NCI-H524 (cell line): ENCODE measurements around the gene CHST11.

Experiments used
- DNase-seq, 2 experiments: peaks; one replicate each; lab custom pipeline; 2025; lab: John Stamatoyannopoulos, UW

CHST11 gene

DNA sequence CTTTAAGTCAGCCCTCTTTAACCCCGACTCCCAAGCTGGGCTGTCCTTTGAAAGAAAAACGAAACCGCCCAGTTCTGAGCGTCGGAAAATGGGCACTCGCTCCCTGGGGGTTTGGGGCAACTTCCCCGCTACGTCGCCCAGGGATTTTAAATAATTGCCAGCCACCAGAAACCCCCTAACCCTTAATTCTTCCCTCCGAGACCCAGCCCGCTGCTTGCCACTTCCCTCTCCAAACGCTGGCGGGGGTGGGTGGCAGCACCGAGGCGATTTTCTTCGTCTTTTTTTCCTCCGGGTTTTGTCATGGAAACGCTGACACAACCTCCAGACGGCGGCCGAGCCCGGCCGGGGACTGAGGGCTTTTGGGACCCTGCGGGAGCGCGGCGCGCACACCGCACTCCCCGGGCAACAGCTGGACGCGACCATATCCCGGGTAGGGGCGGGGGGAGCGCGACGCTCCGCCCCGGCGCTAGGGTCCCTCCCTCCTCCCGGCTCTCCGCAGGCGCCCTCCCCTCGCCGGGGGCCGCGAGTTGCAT lies at the start of gene CHST11:
CHST11 (plus strand) TSS at position 532 of the 533 bp plus-strand sequence.
- peak; percentile 74 to 85 for DNase-seq

DNA sequence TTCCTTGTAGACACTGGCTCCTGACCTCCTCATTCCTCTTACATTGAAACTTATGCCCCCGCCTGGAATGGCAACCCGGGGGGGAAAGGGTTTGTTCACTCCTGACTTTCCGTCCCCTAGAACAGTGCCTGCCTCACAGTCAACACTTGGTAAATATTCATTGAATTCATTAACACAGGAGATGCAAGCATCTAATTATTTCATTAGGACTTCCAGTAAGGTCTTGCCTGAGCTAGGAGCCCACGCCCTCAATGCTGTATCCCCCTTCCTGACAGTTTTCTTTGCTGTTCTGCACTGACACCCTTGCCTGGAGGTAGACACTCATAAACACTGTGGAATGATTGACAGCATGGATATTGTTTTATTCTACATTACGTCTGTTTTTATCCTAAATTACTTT lies 49.3 kb upstream of the CHST11 start:
- no peak for DNase-seq

- no peak for DNase-seq
Observed at GRCh38 chr12:104407922-104408321, 48.8 kb upstream of the CHST11 start.

GRCh38 chr12:104410326-104410725 lies 46.4 kb upstream of the CHST11 start:
- DNase-seq: no peak

GRCh38 chr12:104410786-104411185 lies 46.0 kb upstream of the CHST11 start:
- no peak for DNase-seq

- no peak for DNase-seq
Observed at GRCh38 chr12:104411826-104412641, 44.7 kb upstream of the CHST11 start.

GRCh38 chr12:104412681-104413080 lies 44.1 kb upstream of the CHST11 start:
- no peak for DNase-seq

DNA sequence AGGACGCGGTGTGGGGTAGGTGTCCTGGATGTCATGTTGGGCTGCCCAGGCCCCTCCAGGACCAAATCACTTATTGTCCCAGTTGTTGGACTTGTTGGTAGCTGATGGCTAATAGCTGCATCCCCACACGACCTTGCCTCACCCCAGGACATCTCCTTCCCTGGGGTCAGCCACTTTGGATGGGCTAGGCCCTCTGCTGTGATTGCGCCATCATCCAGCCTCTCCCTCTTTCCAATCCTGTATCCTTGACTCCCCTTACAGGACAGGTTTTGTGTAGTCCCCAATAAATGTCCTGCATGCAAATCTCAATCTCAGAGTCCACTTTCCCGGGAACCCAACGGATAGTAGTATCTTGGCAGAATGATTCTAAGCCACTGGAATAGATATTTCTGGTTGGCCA lies 43.4 kb upstream of the CHST11 start:
- no peak for DNase-seq

GRCh38 chr12:104414581-104415341 lies 42.0 kb upstream of the CHST11 start:
- peak; percentile 49 to 51 for DNase-seq

DNA sequence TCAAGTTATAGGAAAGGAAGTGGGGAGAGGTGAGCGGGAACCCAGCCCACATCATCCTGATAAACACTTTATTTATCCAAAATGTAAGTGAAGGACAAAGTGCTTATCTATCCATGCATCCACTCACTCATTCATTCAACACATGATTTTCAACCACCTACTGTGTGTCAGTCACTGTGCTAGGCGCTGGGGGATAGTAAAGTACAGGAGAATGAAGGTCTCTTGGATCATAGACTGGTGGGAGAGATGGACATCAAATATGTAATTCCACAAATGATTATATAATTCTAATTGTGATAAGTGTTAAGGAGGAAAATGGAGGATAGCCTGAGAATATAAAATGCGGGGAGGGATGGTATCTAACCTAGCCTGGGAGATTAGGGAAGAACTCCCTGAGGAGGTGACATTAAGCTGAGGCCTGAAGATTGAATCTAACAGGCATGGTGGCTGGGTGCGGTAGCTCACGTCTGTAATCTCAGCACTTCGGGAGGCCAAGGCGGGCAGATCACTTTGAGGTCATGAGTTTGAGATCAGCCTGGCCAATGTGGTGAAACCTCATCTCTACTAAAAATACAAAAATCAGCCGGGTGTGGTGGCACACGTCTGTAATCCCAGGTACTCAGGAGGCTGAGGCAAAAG lies 41.3 kb upstream of the CHST11 start:
- no peak for DNase-seq

DNA sequence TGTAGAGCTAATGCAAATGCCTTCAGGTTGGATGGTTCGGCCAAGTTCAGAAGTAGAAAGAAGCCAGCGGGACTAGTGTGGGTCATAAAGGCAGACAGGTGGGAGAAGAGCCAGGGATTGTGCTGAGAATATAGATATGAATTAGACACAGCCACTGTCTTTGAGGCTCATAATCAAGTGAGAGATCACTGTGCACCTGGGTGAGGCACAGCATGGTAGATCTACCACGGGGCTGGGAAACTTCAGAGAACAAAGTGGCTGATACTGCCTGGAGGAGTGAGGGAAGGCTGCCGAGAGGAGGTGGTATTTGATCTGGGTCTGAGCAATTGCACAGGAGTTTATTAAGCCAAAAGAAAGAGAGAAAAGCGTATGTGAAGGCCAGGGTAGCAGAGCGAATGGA lies 40.6 kb upstream of the CHST11 start:
- no peak for DNase-seq

- DNase-seq: no peak
Observed at GRCh38 chr12:104416585-104416984, 40.2 kb upstream of the CHST11 start.

DNA sequence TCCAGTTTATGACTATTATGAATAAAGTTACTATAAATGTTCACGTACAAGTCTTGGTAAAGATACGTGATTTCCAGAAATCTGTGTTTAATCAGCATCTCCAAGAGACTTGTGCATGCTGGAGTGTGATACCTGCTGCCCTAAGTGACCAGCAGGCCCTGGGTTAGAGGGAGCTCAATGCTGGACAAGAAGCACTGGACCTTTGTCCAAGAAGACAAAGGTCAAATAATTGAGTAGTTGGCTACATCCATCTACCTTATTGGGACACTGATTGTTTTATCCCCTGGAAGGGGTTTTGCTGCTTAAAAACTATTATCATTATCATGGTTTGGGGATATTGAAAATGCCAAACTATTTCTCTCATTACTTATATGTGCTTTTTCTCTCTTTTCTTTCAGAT lies 37.0 kb upstream of the CHST11 start:
- no peak for DNase-seq

DNA sequence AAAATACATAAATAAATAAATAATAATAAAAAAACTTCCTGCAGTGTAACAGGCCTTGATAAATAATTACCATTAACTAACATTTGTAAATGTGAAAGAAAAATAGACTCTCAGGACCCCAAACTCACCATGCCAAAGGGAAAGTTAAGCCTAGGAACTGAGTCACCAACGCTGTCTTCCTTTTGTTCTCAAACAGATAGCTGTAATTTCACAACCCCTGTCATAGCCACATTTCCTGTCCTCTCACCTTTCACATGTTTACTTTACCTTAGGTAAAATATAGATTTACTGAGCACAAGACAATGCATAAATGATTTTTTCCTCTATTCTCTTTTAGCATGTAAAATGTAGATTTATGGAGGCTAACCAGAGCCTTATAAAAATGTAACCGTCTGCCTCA lies 35.9 kb upstream of the CHST11 start:
- DNase-seq: no peak

DNA sequence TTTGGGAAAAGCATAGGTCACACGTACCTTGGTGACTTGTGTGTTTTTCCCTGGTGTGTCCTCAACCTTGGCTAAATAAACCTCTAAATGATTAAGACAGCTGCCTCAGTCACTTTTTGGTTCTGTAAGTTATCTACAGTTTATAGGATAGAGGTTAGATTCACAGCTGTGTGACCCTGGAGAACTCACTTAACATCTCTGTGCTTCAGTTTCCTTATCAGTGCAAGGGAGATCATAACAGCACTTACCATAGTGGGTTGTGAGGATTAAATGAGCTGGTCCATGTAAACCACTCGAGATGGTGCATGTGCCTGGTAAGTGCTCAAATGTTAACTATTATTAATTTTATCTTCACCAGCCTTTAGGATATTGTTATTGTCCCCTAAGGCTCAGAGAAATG lies 35.4 kb upstream of the CHST11 start:
- DNase-seq: no peak

- DNase-seq: no peak
Observed at GRCh38 chr12:104422441-104422840, 34.3 kb upstream of the CHST11 start.

DNA sequence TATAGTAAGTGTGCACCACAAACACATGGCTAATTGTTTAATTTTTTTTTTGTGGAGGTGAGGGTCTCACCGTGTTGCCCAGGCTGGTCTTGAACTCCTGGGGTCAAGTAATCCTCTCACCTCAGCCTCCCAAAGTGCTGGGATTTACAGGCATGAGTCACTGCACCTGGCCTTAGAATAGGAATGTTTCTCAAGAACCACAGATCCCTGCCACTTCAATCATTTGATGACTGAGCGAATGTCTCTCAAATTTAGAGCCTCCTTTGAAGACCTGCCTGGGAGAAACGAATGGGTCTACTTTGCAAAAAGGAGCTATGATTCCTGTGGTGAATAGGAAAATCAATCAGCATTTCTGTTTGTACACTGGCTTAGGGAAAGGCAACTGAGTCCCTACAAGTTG lies 33.5 kb upstream of the CHST11 start:
- DNase-seq: no peak

DNA sequence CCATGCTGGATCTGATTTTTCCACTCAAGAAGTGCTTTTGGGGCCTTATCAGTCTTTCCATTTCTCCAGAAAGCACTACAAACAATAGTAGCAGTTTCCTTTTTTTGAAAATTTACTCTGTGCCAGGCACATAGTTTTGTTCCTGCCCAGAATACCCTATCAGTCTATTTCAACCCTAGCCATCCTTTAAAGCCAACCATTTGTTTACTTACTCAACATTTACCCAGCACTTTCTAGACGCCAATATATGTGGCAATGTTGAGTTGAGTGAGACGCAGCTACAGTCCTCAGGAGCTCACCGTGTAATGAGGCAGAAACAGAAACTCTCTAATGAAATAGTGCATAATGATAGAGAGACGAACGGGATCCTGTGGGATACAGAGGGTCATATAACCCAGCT lies 32.9 kb upstream of the CHST11 start:
- DNase-seq: no peak

- DNase-seq: no peak
Observed at GRCh38 chr12:104424955-104425354, 31.8 kb upstream of the CHST11 start.

DNA sequence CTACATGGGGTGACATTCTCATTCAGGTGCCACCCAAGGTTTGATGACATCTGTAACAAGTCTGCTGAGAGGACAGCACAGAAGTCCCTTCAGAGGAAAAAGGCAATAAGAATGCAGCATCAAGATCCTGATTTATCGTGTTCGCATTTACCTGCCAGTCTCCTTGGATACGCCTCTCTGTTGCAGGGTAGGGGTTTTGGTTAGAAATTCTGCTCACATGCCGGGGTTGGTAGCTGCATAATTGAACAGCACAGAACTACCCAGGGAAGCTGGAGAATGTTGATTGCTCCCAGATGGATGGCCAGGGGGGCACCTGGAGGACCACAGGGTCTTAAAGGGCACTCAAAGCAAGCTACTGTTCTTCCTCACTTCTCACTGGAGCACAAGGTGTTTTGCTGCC lies 31.1 kb upstream of the CHST11 start:
- DNase-seq: no peak

GRCh38 chr12:104426926-104427546 lies 29.7 kb upstream of the CHST11 start:
- DNase-seq: no peak

- DNase-seq: no peak
Observed at GRCh38 chr12:104427547-104427938, 29.2 kb upstream of the CHST11 start.
